T-cell (primary cell): ENCODE results near the gene NADK2. TPM values are rescaled to one million over a fixed set of nuclear protein-coding genes. Genes with fewer than 3 reads are reported as not detected.

Experiments
- total RNA-seq, 35 experiments: library from RNA in 6 of 35; stranded (reverse) in 6 of 35; fragments of 120-200 nt in 1 of 35; gene quantifications; one replicate each; pipeline versions ENCODE4 v1.2.1 to v1.2.4 and lab custom pipeline; 2013 to 2026

NADK2 gene
- total RNA-seq, 5 donors from 2014 or later (not counting 1 experiment from before 2014, with no cell fraction given) = 10.3 to 13.9 (median 13.2) TPM

Other genes with a start within 250 kb of the NADK2 start
- gene UGT3A2, start 175.0 kb downstream of the NADK2 start, total RNA-seq = not detected
- gene LMBRD2, start 90.0 kb downstream of the NADK2 start, total RNA-seq = 10 to 100 TPM in 3 of 5 donors, 1 to 10 TPM in 2; 6.3 to 13.7 (median 10.8) TPM
- 10 to 100 TPM; 12.8 to 26.0 (median 19.6) TPM for gene SKP2, start 89.8 kb downstream of the NADK2 start, total RNA-seq
- not detected for gene RANBP3L, start 60.0 kb upstream of the NADK2 start, total RNA-seq